Testis (tissue), 5 donors: Measurements from ENCODE around the gene SMAD6. TPM values are rescaled to one million over a fixed set of nuclear protein-coding genes. Genes with fewer than 3 reads are reported as not detected.
A peak's percentile ranks its signal among the peaks of the same experiment; 100 is the strongest.

ENCODE experiments used
- DNase-seq: peaks from one replicate; pipeline ENCODE4 v3.0.0-alpha.2; 2019
- H3K27ac ChIP-seq, 2 donors: fragments of 200-600 bp; sonication (generic); one replicate each; pipeline ENCODE4 v1.5.1; 2019
- H3K27me3 ChIP-seq: fragments of 200-600 bp; sonication (generic); one replicate; pipeline ENCODE4 v1.5.1; 2019
- H3K36me3 ChIP-seq: fragments of 200-600 bp; sonication (generic); one replicate; pipeline ENCODE4 v1.5.1; 2017; ENCODE audit warnings: low read depth; ENCODE audit errors: missing control alignments
- H3K4me1 ChIP-seq: fragments of 200-600 bp; sonication (generic); one replicate; pipeline ENCODE4 v1.5.1; 2019
- H3K4me3 ChIP-seq, 2 donors: fragments of 200-600 bp; sonication (generic); one replicate each; pipeline ENCODE4 v1.5.1; 2017 to 2019
- H3K9me3 ChIP-seq: fragments of 200-600 bp; sonication (generic); one replicate; pipeline ENCODE4 v1.5.1; 2017
- POLR2A ChIP-seq: fragments of 450-650 bp; IDR thresholded peaks from one replicate; pipeline ENCODE4 v1.6.1; 2017; ENCODE audit warnings: antibody characterized with exemption, mild to moderate bottlenecking, moderate library complexity
- WGBS, 2 donors: methylation state at CpG; one replicate each; pipeline ENCODE4 v1.1.5; 2018; 5-methylcytosine and 5-hydroxymethylcytosine counted together
- intact Hi-C: fragments of 100-400 bp; cut with DNase I; formaldehyde crosslinking; loops from one replicate; pipeline ENCODE4 v1.15.1; 2023; ENCODE audit warnings: low total_unique reads
- long read RNA-seq, 2 donors: transcript quantifications; one replicate each; lab custom pipeline, GENCODE V29; 2026
- polyA plus RNA-seq: library from polyadenylated mRNA; stranded (reverse); fragments of 350-450 nt; fragmentation: Illumina TruSeq; extraction: RNeasy Lipid Tissue Mini Kit (QIAGEN cat#74804); gene quantifications from one replicate; pipeline ENCODE4 v1.2.3, GENCODE V29; 2014; ENCODE audit warnings: low read depth, low replicate concordance; ENCODE audit not compliant: insufficient read depth
- total RNA-seq, 2 donors: library from RNA; depleted of rRNA; stranded (reverse); fragments of >200 nt; gene quantifications; one replicate each; pipeline ENCODE4 v1.2.3, GENCODE V29; 2016
- TF ChIP-seq, protein P1 (sequence below), 3 experiments: fragments of 450-650 bp in 2 of 3; fragments of 200-600 bp in 1 of 3; sonication (generic) in 1 of 3; IDR thresholded peaks; one replicate each; pipeline ENCODE4 v1.5.1; 2016 to 2019; ENCODE audit warnings: antibody characterized with exemption in 3 of 3, mild to moderate bottlenecking in 2 of 3, moderate library complexity in 1 of 3

SMAD6 gene
- total RNA-seq, result 10 to 100 TPM; 17.5 to 19.4 TPM
- 3.2 TPM for polyA plus RNA-seq
- long read RNA-seq, donor 1, full-length matches to known transcripts, result 14 of 14 reads
- long read RNA-seq, donor 1, partial matches to known transcripts, result 0 of 14 reads
- long read RNA-seq, donor 1, other reads (novel, unspliced or antisense), result 0 of 14 reads
- long read RNA-seq, donor 2, full-length matches to known transcripts, result 8 of 15 reads
- long read RNA-seq, donor 2, partial matches to known transcripts, result 7 of 15 reads
- long read RNA-seq, donor 2, other reads (novel, unspliced or antisense), result 0 of 15 reads

DNA sequence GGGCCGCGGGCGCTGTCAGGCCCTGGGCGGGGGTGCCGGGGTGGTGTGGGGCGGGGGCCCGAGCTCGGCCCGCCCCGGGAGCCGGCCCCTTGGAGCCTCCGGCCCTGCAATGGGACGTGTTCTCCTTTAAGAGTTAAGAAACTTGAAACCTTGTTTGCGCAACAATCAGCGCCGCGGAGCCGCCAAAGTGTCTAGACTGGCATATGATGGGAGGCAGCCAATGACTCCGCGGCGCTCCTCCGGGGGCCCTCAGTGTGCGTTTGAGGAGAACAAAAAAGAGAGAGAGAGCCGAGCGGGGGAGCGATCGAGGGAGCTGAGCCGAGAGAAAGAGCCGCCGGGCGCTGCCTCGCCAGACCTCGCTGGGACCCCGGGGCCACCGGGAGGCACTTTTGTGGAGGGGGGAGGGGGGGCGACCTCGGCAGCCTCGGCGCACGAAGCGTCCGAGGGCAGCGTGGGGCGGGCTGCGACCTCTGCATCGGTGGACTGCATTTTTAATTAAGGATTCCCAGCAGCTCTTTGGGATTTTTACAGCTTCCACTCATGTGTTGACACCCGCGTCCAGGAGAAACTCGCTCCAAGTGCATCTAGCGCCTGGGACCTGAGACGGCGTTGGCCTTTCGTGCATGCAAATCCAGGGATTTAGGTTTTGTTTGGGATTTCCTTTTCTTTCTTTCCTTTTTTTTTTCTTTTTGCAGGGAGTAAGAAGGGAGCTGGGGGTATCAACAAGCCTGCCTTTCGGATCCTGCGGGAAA lies at the start of gene SMAD6:
Gene SMAD6 (plus strand): TSS at position 202 of the 752 bp plus-strand sequence. CDS start 1,023 bp downstream, outside the sequence.
- Histone ChIP-seq H3K36me3 (no peaks in the 10 kb centered on the region), H3K4me1 (peaks cover 12% of the 10 kb centered on the region), H3K4me3 (peak within 1 kb of the TSS; percentile 65 to 76), H3K27me3 (no peaks in the 10 kb centered on the region), H3K9me3 (no peaks in the 10 kb centered on the region), H3K27ac (peak within 1 kb of the TSS; percentile 59 to 77)
- peak; percentile 93 for DNase-seq
- WGBS, 2 donors, result 0 to 1% methylated on average over 23 to 55 of the region's 55 CpGs
- intact Hi-C loops, result loop anchor here (10.0 kb wide), 2 partner anchors 73 to 143 kb away; no protein-coding TSS in a partner anchor
- TF ChIP-seq, protein P1, sequence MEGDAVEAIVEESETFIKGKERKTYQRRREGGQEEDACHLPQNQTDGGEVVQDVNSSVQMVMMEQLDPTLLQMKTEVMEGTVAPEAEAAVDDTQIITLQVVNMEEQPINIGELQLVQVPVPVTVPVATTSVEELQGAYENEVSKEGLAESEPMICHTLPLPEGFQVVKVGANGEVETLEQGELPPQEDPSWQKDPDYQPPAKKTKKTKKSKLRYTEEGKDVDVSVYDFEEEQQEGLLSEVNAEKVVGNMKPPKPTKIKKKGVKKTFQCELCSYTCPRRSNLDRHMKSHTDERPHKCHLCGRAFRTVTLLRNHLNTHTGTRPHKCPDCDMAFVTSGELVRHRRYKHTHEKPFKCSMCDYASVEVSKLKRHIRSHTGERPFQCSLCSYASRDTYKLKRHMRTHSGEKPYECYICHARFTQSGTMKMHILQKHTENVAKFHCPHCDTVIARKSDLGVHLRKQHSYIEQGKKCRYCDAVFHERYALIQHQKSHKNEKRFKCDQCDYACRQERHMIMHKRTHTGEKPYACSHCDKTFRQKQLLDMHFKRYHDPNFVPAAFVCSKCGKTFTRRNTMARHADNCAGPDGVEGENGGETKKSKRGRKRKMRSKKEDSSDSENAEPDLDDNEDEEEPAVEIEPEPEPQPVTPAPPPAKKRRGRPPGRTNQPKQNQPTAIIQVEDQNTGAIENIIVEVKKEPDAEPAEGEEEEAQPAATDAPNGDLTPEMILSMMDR (IDR thresholded peaks at IDR 0.05), result no peak
- TF ChIP-seq POLR2A, result no peak

DNA sequence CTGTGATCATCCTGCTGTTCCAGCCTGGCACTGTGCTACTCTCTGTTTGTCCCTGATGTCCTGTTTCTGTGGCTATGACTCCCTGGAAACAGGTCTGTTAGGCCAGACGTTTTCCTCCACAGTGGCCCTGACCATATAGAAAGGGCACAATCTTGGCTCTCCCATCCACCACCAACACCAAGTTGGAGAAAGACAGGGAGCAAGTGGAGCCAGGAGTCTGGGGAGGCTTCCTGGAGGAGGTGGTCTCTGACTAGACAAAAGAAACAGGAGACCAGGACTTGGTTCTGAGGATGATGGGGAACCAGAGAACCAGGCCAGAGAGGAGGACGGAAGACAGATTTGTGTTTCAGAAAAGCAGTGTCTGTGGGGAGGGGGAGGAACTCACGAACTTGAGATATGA lies 49.2 kb upstream of the SMAD6 start:
- no peak for TF ChIP-seq POLR2A
- TF ChIP-seq, protein P1 (IDR thresholded peaks at IDR 0.05), result no peak
- no peak overlapping the region for H3K27ac ChIP-seq
- H3K4me3 ChIP-seq, result no peak overlapping the region
- peaks cover 19% of the 10 kb centered on the region for H3K4me1 ChIP-seq
- WGBS, 2 donors, result 66 to 72% methylated on average over 3 of the region's 3 CpGs
- no peaks in the 10 kb centered on the region for H3K9me3 ChIP-seq
- DNase-seq, result no peak
- intact Hi-C loops, result no loop called here
- H3K27me3 ChIP-seq, result no peaks in the 10 kb centered on the region
- no peaks in the 10 kb centered on the region for H3K36me3 ChIP-seq

DNA sequence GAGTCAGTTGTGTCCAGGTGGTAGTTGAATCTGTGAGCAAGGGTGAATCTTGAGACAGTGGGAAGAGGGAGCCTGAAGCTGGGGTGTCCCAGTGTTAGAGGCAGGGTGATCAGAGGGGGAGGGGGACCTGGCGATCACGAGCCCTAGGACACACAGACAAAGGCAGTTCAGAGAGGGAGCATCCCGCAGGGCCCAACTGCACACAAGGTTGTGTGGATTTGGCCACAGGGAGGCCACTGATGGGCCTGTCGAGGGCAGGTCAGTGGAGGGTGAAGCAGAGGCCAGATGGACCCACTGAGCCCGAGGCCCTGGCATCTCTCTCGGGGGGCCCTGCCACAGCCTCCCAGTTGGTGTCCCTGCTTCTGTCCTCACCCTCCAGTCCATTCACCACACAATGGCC lies 48.6 kb upstream of the SMAD6 start:
- WGBS, 2 donors, result 91 to 93% methylated on average over 3 to 6 of the region's 6 CpGs
- Histone ChIP-seq H3K27ac (no peak overlapping the region), H3K4me1 (peaks cover 19% of the 10 kb centered on the region), H3K9me3 (no peaks in the 10 kb centered on the region), H3K4me3 (no peak overlapping the region), H3K36me3 (no peaks in the 10 kb centered on the region), H3K27me3 (no peaks in the 10 kb centered on the region)
- intact Hi-C loops, result no loop called here
- no peak for DNase-seq
- TF ChIP-seq, protein P1 (IDR thresholded peaks at IDR 0.05), result no peak
- no peak for TF ChIP-seq POLR2A

DNA sequence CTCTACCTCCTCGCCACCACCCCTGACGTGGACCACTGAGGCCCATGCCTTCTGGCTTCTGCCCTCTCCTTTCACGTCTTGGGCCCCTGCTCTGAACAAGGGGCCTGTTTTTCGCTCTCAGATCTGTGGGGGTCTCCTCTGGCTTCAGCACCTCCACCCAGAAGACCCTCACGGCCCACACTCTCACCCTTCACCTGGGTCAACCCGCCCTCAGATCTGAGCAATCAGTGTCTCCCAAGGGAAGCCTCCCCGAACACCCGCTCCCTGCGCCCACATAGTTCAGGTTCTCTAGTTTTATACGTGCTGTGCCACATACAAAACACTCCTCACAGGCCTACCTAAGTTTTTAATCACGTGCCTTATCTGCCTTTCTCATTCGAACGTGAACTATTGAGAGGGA lies 48.2 kb upstream of the SMAD6 start:
- no peak for DNase-seq
- peaks cover 19% of the 10 kb centered on the region for H3K4me1 ChIP-seq
- intact Hi-C loops, result no loop called here
- TF ChIP-seq, protein P1 (IDR thresholded peaks at IDR 0.05), result no peak
- no peak for TF ChIP-seq POLR2A
- H3K36me3 ChIP-seq, result no peaks in the 10 kb centered on the region
- H3K27me3 ChIP-seq, result no peaks in the 10 kb centered on the region
- no peak overlapping the region for H3K4me3 ChIP-seq
- H3K9me3 ChIP-seq, result no peaks in the 10 kb centered on the region
- H3K27ac ChIP-seq, result no peak overlapping the region
- 78 to 79% methylated on average over 13 of the region's 13 CpGs for WGBS, 2 donors
